ENCODE results near the gene SDHD.

The SDHD gene

GRCh38 chr11:112106070-112106469, 19.4 kb downstream of the SDHD start:
- DNase-seq = no peak

DNA sequence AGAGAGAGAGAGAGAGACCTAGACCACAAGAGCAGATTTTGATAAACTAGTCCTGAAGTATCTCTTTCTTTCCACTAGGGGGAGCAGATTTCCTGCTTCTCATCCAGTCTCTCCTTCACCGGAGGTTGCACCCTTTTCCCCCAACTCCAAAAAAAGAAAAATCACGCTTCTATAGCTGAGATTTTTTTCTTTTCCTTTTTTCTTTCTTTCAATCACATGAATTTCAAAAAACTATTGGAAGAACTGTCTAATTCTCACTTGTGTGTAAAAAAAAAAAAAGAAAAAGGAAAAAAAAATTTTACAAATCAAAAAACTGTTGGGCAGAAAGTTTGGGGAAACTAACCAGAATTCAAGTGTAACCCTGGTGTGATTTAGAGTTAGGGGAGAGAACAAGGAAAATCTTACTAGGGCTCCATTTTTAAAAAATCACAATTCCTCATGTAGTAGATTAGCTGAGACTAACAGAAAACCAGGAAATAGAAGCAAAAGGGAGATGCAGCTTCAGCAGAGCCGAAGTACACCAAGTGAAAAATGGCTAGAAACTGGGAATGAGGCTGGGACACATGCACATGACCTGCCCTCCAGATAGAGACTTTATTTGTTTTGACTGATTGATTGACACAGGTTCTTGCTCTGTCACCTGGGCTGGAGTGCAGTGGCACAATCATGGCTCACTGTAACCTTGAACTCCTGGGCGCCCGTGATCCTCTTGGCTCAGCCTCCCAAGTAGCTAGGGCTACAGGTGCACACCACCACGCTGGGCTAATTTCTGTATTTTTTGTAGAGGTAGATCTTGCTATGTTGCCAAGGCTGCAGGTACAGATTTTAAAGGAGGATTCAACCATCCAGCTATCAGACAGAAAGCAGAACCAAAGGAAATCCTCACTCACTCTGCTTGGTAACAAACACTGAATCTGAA, 27.1 kb downstream of the SDHD start:
- DNase-seq = no peak

- DNase-seq = no peak
Observed at GRCh38 chr11:112114460-112114859, 27.8 kb downstream of the SDHD start.

DNA sequence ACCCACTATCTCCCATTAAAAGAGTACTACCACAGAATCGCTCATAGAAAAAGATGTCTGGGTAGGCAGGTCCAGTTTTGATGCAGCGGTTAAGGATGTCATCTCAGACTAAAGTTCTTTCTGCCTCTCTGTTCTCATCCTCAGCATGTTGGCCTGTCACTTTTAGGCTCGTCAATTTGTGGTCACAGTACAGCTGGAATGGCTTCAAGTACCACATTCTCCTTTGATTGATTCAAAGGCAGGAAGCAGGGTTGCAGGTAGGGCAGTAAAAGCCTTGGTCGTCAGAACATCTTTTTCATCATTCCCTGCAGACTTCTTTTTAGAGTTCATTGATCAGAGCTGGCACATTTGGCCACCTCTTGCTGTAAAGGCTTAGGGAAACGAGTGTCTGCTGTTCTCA, 28.7 kb downstream of the SDHD start:
- DNase-seq = no peak

GRCh38 chr11:112118176-112118575, 31.5 kb downstream of the SDHD start:
- no peak for DNase-seq

DNA sequence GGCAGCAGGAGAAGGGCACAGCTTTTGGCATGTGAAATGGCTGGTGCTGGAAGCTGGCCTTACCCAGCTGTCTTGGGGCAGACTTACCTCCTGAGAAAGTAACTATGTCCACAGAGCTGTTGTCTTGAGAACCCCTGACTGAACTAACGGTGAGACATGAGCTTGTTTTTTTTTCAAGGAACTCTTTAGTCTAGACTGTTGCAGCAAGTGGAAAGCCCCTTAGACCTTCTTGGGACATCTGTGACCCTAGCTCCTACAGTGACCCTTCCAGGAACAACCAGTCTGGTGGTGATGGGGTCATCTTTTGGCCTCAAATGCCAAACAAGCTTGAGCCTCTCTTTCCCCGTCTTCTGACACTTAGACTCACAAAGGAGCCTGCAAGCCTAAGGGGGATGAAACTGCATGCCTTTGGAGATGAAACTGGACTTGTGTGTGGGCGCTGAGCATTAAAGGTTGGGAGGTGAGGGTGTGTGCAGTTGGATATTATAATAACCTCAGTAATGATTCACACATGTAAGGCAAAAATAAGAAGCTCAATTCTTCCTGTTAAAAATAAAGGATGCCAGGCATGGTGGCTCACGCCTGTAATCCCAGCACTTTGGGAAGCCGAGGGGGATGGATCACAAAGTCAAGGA, 35.4 kb downstream of the SDHD start:
- DNase-seq = no peak

- no peak for DNase-seq
Observed at GRCh38 chr11:112123129-112123528, 36.5 kb downstream of the SDHD start.

DNA sequence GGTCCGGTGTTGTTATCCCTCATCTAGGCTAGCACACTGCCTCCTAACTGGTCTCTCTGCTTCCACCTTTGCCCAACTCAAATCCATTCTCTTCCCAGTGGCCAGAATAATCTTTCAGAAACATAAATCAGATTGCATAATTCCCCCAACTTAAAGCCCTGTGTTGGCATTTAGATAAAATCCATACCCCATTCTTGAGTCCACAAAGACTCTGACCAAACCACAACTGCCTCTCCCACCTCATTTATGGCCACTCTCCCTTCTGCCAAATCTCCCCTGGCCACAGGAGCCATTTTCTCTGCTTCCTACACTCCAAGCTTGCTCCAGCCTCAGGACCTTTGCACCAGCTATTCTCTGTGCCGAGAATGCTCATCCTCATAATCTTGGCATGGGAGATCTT, 40.4 kb downstream of the SDHD start:
- DNase-seq = no peak

DNA sequence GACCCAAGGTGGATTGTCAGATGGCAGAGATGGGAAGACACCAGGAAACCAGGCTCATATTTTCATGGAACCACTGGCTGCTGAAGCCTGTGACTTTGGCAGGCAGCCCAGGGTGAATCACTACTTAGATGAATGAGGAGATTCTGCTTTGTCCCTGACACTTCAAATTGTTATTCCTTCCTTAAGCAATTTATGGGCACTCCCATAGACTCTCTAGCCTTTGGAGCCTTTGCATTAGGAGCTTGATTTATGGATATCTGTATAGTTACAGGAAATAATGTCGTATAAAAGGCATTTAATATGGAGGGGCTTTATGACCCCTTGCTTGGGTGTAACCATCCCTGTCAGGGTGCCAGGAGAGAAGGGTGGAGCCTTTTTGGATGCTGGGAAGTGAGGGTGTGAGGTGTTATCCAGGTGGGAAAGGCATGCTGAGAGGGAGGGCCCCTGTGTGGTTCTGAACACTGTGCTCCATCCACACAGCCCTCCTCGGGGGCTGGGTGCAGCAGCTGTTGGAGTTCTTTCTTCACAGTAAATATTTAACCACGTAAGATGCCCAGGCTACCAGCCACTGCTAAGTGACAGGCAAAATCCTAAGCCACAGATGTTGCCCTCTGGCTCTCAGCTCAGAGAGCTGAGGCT, 41.9 kb downstream of the SDHD start:
- DNase-seq = no peak

DNA sequence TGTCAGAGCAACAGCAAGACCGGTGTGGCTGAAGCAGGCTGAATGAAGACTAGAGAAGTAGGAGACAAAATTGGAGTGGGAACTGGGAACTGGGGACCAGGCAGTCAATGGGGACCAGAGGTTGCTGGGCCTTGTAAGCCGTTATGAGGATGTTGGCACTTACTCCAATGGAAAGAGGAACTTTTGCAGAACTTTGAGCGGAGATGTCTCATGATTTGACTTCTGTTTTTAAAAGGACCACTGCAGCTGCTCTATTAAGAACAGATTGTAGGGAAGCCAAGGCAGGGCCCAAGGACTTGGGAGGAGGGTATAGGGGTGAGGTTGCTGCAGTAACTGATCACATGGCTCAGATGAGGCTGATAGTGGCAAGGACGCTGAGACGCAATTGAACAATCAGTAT, 43.0 kb downstream of the SDHD start:
- DNase-seq = no peak

DNA sequence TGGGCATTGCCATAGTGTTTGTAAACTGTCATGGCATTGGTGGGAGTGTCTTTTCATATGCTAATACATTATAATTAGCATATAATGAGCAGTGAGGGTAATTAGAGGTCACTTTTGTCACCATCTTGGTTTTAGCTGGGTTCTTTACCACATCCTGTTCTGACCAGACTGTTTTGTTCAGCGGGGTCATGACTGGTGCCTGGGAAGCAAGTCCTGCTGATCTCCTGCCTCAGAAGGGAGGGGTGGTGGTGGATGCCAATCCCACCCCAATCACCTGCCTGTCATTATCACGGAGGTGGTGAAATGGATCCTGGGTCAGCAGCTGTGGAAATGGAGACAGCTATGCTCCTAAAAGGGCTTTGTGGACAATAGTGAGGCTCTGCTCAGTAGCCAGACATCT, 46.1 kb downstream of the SDHD start:
- DNase-seq = no peak

- no peak for DNase-seq
Observed at GRCh38 chr11:112134473-112134872, 47.8 kb downstream of the SDHD start.

DNA sequence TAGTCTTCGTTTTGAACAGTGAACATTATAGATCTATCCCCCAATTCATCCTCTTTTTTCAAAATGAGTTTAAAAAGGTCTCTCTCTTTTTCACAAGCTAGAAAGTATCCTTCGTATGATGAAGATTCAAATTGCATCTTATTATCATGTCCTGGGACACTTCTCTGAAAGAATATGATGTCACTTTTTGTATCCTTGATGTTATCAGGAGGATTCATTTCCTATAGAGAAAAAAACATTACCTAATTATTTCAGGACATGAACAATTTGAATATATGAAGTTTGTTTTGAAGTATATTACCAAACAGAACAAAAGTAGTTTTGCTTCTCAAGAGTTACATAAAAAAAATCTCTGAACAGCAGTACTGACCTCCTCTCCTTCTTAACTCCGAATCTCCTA, 56.9 kb downstream of the SDHD start:
- DNase-seq = no peak
